ENCODE results near the gene TBL1XR1.

TBL1XR1 gene

DNA sequence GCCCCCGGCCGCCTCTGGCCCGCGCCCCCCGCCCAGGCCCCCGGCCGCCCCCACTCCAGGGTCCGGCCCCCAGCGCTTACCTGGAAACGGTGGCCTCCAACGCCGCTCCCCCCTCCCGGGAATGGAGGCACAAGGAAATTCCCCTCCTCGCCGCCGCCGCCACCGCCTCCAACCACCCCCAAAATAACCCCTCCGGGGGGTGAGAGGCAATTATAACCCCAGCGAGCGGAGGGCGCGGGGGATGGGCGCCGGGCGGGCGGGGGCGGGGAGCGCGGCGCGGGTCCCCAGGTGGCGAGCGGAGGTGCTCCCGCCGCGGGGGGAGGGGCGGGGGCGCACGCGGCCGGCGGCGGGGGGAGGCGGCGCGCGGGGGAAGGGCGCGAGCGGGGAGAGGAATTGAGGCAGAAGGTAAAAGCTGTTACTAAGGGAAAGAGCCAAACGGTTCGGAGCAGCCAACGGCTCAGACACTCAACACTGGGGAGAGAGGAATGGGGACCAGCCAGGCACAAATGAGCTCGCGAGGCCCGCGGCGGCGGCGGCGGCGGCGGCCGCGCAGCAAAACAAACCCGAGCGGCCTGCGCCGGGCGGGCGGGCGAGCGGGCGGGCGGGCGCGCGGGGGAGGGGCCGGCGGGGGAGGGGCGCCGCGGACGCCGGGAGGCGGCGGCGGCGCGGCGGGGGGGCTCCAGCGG is at the start of gene TBL1XR1:
Gene TBL1XR1 (minus strand): TSS at position 442 of the 686 bp plus-strand sequence. CDS start 132,505 bp downstream, outside the sequence.
- DNase-seq, result peak; percentile 97

- DNase-seq, result no peak
These were observed 48.0 kb upstream of the TBL1XR1 start for GRCh38 chr3:177245250-177245649.

GRCh38 chr3:177244606-177245005 is 47.3 kb upstream of the TBL1XR1 start:
- DNase-seq, result no peak

DNA sequence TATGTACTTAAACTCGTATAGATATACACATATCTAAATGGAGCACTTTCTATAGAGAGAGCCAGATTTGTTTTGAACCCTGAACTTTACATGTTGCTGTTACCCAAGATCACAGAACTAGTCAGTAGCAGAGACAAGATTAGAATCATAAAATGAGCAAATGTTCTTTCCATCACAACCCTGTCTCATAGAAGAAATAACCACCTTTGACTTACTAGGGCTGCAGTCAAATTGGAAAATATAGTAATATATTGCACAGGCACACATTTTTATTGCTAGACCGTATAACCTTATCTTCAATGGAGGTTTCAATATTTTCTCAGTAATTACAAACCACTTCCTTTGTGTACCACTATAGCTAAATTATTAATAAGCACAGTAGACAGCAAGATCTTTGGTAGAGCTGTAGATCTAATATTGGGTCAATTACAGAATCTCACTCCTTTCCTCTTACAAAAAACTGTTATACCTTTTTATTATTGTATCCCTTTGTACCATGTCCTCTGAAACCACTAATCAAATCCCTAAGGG is 41.5 kb upstream of the TBL1XR1 start:
- no peak for DNase-seq

DNA sequence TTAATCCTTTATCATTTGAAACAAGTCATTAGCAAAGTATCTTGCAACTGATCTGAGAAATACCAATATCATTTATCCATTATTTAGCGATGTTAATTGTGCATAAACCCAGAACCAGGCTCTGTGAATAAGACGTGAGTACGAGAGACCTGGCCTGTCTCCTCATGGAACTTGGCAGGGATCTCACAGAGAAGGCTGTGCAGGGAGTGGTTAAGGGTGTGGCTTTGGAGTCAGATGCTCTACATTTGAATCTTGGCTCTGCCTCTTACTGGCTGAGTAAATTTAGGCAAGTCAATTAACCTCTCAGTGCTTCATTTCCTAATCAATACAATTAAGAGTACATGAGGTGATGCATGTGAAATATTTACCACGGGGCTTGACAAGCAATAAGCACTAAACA is 39.9 kb upstream of the TBL1XR1 start:
- DNase-seq, result no peak

DNA sequence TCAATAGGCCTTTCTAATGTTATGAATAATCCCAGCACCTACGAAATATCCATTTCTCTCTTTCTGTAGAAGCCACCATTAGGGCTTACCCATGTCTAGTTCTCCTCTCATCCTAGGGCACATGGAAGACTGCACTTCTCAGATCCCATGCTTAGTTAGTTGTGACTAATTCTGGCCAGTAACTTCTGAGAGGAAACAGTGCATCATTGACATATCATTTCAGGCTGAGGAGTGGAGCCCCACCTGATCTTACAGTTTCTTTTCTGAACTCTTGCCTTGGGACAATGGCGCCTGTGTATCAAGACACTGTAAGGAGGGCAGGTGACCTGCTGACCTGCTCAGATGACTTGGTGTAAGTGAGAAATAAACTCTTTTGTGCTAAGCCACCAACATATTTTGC is 39.4 kb upstream of the TBL1XR1 start:
- DNase-seq, result no peak

DNA sequence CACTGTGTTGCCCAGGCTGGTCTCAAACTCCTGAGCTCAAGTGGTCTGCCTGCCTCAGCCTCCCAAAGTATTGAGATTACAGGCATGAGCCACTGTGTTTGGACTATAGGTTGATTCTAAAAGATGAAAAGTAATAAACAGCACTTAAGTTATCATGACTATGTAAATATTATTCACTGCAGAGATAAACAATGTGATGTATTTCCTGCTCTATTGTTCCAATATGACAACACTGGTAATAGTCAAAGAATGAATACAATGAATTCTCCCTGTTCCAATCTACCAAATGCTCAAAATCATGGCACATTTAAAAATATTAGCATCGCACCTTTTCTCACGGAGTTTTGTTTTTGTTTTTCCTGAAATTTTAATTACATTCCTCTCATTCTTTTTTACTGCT is 36.8 kb upstream of the TBL1XR1 start:
- no peak for DNase-seq

- no peak for DNase-seq
These were observed 34.0 kb upstream of the TBL1XR1 start for GRCh38 chr3:177231242-177231641.

DNA sequence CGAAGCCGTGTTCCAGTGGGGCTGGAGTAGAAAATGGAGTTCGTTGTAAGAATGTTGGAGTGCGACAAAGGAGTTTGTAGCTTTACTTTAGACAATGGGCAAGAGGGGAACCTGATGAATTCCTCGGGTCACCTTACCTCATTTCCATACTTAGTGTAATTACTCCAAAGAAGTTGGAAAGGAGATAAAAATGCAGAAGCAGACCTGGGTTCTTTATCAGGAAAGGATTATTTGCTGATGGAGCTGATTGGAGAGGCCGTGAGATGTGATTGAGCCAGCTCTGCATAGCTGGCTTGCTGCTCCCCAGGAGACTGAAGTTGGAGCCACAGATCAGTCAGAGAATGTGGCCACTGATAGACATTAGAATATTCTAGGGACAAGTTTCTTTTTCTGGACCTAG is 33.4 kb upstream of the TBL1XR1 start:
- DNase-seq, result no peak

DNA sequence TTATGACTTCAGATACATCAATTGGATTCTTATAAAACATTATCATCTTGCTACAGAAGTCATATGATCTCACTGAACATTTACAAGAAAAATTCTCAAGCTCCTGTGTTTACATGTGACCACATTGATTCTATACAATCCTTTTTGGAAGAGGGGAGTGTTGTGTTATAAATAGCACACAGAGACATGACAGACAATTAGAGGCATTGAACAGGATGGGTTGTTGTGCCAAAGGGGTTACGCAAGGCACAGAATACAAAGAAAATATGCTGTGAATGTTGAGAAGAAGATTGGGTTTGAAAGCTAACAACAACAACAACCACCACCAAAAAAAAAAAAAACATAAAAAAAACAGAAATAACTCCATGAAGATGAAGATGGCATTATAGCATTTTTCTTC is 32.5 kb upstream of the TBL1XR1 start:
- DNase-seq, result no peak

GRCh38 chr3:177228601-177229190 is 31.4 kb upstream of the TBL1XR1 start:
- DNase-seq, result no peak

GRCh38 chr3:177224414-177224813 is 27.1 kb upstream of the TBL1XR1 start:
- no peak for DNase-seq

- DNase-seq, result no peak
These were observed 24.5 kb upstream of the TBL1XR1 start for GRCh38 chr3:177221744-177222143.

DNA sequence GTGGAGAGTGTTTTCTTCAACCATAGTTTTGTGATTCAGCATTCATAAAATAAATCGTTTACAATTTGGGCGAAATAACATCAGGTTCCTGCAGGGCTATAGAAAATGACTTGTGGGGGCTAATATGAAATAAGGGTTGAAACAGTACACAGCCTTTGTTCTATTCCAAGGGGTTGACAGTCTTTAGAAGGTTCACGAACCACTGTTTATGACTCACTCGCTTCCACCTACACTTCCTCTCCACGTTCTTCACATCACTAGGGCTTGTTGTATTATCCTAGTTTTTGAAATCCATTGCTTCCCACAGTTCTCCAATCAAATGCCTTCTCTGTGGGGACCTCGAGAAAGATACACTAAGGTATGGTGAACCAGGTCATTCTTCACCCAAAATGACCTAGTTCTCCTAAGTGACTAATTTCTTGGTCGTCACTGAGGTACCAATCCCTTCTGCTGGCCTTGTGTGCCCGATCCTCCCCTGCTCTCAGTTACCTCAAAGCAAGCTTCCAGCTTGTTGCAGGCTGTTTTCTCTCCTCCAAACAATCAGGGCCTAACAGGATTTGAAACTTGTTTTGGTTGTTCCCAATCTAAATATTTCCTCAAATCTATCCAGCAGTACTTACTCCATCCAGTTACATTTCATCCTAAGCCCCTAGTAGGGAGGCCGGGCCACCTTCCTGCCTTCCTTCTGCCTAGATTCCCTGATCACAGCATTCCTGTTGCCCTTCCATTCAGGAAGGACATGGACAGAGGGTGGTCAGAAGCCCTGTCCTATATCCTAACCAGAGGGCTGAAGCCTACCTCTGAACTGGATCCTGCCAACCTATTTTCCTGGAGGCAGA is 23.1 kb upstream of the TBL1XR1 start:
- no peak for DNase-seq

- no peak for DNase-seq
These were observed 16.7 kb upstream of the TBL1XR1 start for GRCh38 chr3:177213801-177214535.

DNA sequence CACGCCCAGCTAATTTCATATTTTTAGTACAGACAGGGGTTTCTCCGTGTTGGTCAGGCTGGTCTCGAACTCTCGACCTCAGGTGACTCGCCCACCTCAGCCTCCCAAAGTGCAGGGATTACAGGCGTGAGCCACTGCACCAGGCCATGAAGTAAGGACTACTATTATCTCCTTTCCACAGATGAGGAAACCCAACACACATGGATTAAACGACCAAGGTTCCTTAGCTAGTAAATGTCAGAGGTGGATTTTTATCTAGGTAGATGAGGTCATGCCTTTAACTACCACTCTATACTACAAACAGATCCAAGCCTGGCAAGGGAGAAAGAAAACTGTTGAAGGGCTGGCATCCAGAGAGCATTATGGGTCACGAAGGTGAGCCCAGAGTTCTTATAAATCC is 15.5 kb upstream of the TBL1XR1 start:
- no peak for DNase-seq

DNA sequence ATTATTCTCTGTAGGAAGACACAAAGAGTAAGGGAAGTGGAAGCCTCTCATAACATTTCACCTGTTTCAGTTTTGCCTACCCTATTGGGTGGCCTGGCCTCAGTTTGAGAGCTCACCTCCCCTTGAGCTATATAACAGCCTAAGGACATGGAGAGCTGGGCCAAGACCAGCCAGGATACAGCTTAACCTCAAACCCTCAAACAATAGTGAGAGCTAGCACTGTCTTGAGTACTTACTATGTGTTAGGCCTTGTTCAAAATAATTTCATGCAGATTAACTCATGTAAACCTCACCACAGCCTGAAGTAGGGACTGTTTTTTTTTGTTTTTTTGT is 15.0 kb upstream of the TBL1XR1 start:
- no peak for DNase-seq

- no peak for DNase-seq
These were observed 14.4 kb upstream of the TBL1XR1 start for GRCh38 chr3:177211503-177212277.

- no peak for DNase-seq
These were observed 13.6 kb upstream of the TBL1XR1 start for GRCh38 chr3:177210744-177211502.

DNA sequence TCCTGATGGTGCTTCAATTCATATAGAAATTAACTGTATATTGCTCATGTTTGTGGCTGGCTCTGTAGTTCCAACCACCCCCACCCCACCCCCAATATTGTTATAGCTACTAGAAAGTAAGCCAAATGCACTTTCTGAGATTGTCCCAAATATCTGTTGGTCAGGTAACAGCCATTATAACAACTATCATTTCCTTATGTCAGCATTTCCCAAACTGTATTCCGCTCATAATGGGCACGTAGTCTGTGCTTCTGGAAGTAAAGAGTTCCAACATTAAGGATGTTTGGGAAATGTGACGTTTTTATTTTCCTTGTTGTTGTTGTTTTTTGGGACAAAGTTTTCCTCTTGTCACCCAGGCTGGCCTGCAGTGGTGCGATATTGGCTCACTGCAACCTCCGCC is 12.2 kb upstream of the TBL1XR1 start:
- DNase-seq, result no peak

- no peak for DNase-seq
These were observed 11.5 kb upstream of the TBL1XR1 start for GRCh38 chr3:177208781-177209180.

GRCh38 chr3:177208223-177208622 is 10.9 kb upstream of the TBL1XR1 start:
- DNase-seq, result no peak

Data from islet precursor cell (in vitro differentiated cells).